Upper lobe of right lung (tissue), 1 donor: ENCODE results near the gene FAF2. TPM values are rescaled to one million over a fixed set of nuclear protein-coding genes. Genes with fewer than 3 reads are reported as not detected.
"Not testable (repeated sequence)": the region's sequence is repeated elsewhere in the genome, so short reads cannot be mapped to it uniquely, and the experiment has no call there.

Experiments
- ATAC-seq: fragments of 200-7000 bp; cut with Tn5 transposase; one replicate; pipeline ENCODE4 v1.9.1; 2020; ENCODE audit warnings: mild to moderate bottlenecking, moderate library complexity
- DNase-seq: peaks from one replicate; pipeline ENCODE4 v3.0.0-alpha.2; 2020
- H3K27ac ChIP-seq: fragments of 200-600 bp; one replicate; pipeline ENCODE4 v1.8.0; 2022
- H3K27me3 ChIP-seq: fragments of 200-600 bp; one replicate; pipeline ENCODE4 v1.8.0; 2022; ENCODE audit warnings: mild to moderate bottlenecking
- H3K36me3 ChIP-seq: fragments of 200-600 bp; one replicate; pipeline ENCODE4 v1.8.0; 2022
- H3K4me1 ChIP-seq: fragments of 200-600 bp; one replicate; pipeline ENCODE4 v1.8.0; 2022
- H3K4me3 ChIP-seq: fragments of 200-600 bp; one replicate; pipeline ENCODE4 v1.8.0; 2022; ENCODE audit warnings: mild to moderate bottlenecking
- H3K9me3 ChIP-seq: fragments of 200-600 bp; one replicate; pipeline ENCODE4 v1.8.0; 2022
- CTCF ChIP-seq: fragments of 200-600 bp; IDR thresholded peaks from one replicate; pipeline ENCODE4 v1.8.0; 2022; ENCODE audit warnings: antibody characterized with exemption
- intact Hi-C: fragments of 100-400 bp; cut with DNase I; formaldehyde crosslinking; loops from one replicate; pipeline ENCODE4 v1.11.0; 2022
- total RNA-seq: library from RNA; stranded (reverse); fragmentation: NEBNext Ultra II Directional; extraction: Animal tissue kit (Norgen Biotek cat#: 25700); gene quantifications from one replicate; pipeline ENCODE4 v1.2.1, GENCODE V29; 2021
- donor health status: DM: no; HTN: yes; CAD: no; lungs with severe emphysema.

The FAF2 gene
- total RNA-seq, 1 donor from 2014 or later: 35.1 TPM

GRCh38 chr5:176485176-176485575, 37.0 kb downstream of the FAF2 start:
- Histone ChIP-seq H3K27me3 (no peaks in the 10 kb centered on the region), H3K36me3 (peaks cover 70% of the 10 kb centered on the region), H3K9me3 (no peaks in the 10 kb centered on the region), H3K27ac (no peak overlapping the region), H3K4me3 (no peak overlapping the region), H3K4me1 (peaks cover 9% of the 10 kb centered on the region)
- no peak for DNase-seq
- TF ChIP-seq CTCF: no peak
- ATAC-seq: no peak
- intact Hi-C loops: no loop called here

GRCh38 chr5:176486189-176486757, 38.1 kb downstream of the FAF2 start:
- no peak overlapping the region for H3K27ac ChIP-seq
- no peak for DNase-seq
- intact Hi-C loops: no loop called here

GRCh38 chr5:176487160-176487559, 39.0 kb downstream of the FAF2 start:
- H3K27me3 ChIP-seq, ATAC-seq, H3K4me1 ChIP-seq, intact Hi-C loops, H3K9me3 ChIP-seq, DNase-seq, H3K27ac ChIP-seq, H3K4me3 ChIP-seq: not testable (repeated sequence)
- H3K36me3 ChIP-seq: peaks cover 77% of the 10 kb centered on the region

More at GRCh38 chr5:176486189-176486757, 38.1 kb downstream of the FAF2 start:
- no peak for TF ChIP-seq CTCF
- ATAC-seq: peak; percentile 50
- H3K27me3 ChIP-seq: no peaks in the 10 kb centered on the region
- no peaks in the 10 kb centered on the region for H3K9me3 ChIP-seq
- H3K4me3 ChIP-seq: no peak overlapping the region
- H3K4me1 ChIP-seq: peaks cover 9% of the 10 kb centered on the region
- peaks cover 76% of the 10 kb centered on the region for H3K36me3 ChIP-seq

GRCh38 chr5:176489077-176489476, 40.9 kb downstream of the FAF2 start:
- H3K27me3 ChIP-seq: no peaks in the 10 kb centered on the region
- no peaks in the 10 kb centered on the region for H3K9me3 ChIP-seq
- peaks cover 79% of the 10 kb centered on the region for H3K36me3 ChIP-seq
- peaks cover 9% of the 10 kb centered on the region for H3K4me1 ChIP-seq
- DNase-seq (no peak), ATAC-seq (no peak)
- no peak for TF ChIP-seq CTCF
- intact Hi-C loops: no loop called here
- no peak overlapping the region for H3K4me3 ChIP-seq
- no peak overlapping the region for H3K27ac ChIP-seq

GRCh38 chr5:176490301-176490700, 42.1 kb downstream of the FAF2 start:
- DNase-seq (no peak), ATAC-seq (no peak)
- Histone ChIP-seq H3K4me3 (no peak overlapping the region), H3K9me3 (no peaks in the 10 kb centered on the region), H3K27ac (no peak overlapping the region), H3K36me3 (peaks cover 83% of the 10 kb centered on the region), H3K27me3 (no peaks in the 10 kb centered on the region), H3K4me1 (peaks cover 9% of the 10 kb centered on the region)
- TF ChIP-seq CTCF: no peak
- intact Hi-C loops: no loop called here

GRCh38 chr5:176491101-176491502, 42.9 kb downstream of the FAF2 start:
- no peak overlapping the region for H3K4me3 ChIP-seq
- H3K36me3 ChIP-seq: peaks cover 85% of the 10 kb centered on the region
- no peak for DNase-seq
- H3K9me3 ChIP-seq: no peaks in the 10 kb centered on the region
- no peak for TF ChIP-seq CTCF
- intact Hi-C loops: no loop called here
- peaks cover 9% of the 10 kb centered on the region for H3K4me1 ChIP-seq
- ATAC-seq: no peak
- H3K27ac ChIP-seq: no peak overlapping the region
- H3K27me3 ChIP-seq: no peaks in the 10 kb centered on the region
